Measurements from ENCODE around the gene GPNMB.
A peak's percentile ranks its signal among the peaks of the same experiment; 100 is the strongest.
"Not testable (repeated sequence)": the region's sequence is repeated elsewhere in the genome, so short reads cannot be mapped to it uniquely, and the experiment has no call there.

Gene GPNMB

DNA sequence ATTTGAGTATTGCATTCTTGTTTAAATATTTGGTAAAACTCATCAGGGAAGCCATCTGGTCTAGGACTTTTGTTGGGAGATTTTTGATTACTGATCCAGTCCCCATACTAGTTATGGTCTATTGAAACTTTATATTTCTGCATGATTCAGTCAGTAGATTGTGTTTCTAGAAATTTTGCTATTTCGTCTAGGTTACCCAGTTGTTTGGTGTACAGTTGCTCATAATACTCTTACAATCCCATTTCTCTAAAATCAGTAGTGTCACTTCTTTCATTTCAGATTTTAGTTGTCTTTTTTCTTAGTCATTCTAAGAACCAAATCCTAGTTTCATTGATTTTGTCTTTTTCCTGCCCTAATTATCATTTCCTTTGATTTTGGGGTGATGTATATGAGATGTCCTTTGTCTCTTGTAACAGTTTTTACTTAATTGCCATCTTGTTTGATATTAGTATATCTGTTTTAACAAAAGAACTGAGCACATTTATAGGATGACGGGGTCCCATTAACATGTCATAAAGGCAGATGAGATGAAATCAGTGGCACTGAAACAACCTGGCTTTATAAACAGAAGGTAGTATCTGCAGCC is 60.5 kb downstream of the GPNMB start (continued):
- no peak for TF ChIP-seq ZNF302 (tag by site-specific recombination; IDR thresholded peaks at IDR 0.05; ENCODE audit: low read depth)
- TF ChIP-seq ZNF37A (tag by site-specific recombination; IDR thresholded peaks at IDR 0.05) = no peak

GRCh38 chr7:23308754-23309153 is 62.2 kb downstream of the GPNMB start:
- POLR2A ChIA-PET = interaction anchor here (0.5 to 1.3 kb wide), 2 partner anchors 9 to 133 kb away, joined by 4 to 5 read pairs; partner anchors contain the start of gene MALSU1
- Histone ChIP-seq H3K27ac (ENCODE audit: extremely low read depth, low read depth, low read length) (no peak overlapping the region), H3K36me3 (ENCODE audit: control insufficient read depth in 2 of 2, insufficient read depth in 1 of 2, low read length in 2 of 2) (peaks cover 52 to 80% of the 10 kb centered on the region in 2 experiments), H3K9me3 (ENCODE audit: control insufficient read depth, insufficient read depth, low read depth, low read length) (no peaks in the 10 kb centered on the region), H3K4me1 (ENCODE audit: control insufficient read depth, insufficient read depth, low read length) (no peaks in the 10 kb centered on the region), H3K4me3 (ENCODE audit: low read depth, low read length) (no peak overlapping the region)
- CTCF ChIA-PET = interaction anchor here (1.1 kb wide), 2 partner anchors 32 to 47 kb away, joined by 3 to 7 read pairs; no protein-coding TSS in a partner anchor
- TF ChIP-seq BCL11B (tag by site-specific recombination; IDR thresholded peaks at IDR 0.05; ENCODE audit: low read depth) = no peak
- TF ChIP-seq, protein P1, sequence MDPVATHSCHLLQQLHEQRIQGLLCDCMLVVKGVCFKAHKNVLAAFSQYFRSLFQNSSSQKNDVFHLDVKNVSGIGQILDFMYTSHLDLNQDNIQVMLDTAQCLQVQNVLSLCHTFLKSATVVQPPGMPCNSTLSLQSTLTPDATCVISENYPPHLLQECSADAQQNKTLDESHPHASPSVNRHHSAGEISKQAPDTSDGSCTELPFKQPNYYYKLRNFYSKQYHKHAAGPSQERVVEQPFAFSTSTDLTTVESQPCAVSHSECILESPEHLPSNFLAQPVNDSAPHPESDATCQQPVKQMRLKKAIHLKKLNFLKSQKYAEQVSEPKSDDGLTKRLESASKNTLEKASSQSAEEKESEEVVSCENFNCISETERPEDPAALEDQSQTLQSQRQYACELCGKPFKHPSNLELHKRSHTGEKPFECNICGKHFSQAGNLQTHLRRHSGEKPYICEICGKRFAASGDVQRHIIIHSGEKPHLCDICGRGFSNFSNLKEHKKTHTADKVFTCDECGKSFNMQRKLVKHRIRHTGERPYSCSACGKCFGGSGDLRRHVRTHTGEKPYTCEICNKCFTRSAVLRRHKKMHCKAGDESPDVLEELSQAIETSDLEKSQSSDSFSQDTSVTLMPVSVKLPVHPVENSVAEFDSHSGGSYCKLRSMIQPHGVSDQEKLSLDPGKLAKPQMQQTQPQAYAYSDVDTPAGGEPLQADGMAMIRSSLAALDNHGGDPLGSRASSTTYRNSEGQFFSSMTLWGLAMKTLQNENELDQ (tag by site-specific recombination; IDR thresholded peaks at IDR 0.05; ENCODE audit: low read depth) = no peak
- TF ChIP-seq ZNF10 (tag by site-specific recombination; IDR thresholded peaks at IDR 0.05) = no peak
- no peak for TF ChIP-seq ZFP41 (tag by site-specific recombination; IDR thresholded peaks at IDR 0.05; ENCODE audit: borderline replicate concordance)
- TF ChIP-seq ZFHX2 (tag by site-specific recombination; conservative IDR thresholded peaks at IDR 0.05) = no peak
- no peak for TF ChIP-seq KLF1 (tag by site-specific recombination; IDR thresholded peaks at IDR 0.05)
- no peak for TF ChIP-seq ZNF544 (tag by site-specific recombination; IDR thresholded peaks at IDR 0.05)
- TF ChIP-seq SCRT1 (tag by site-specific recombination; IDR thresholded peaks at IDR 0.05; ENCODE audit: borderline replicate concordance) = no peak
- no peak for TF ChIP-seq ZBTB1 (tag by site-specific recombination; IDR thresholded peaks at IDR 0.05)
- no peak for TF ChIP-seq KLF8 (tag by site-specific recombination; IDR thresholded peaks at IDR 0.05)

- H3K4me3 ChIP-seq (ENCODE audit: low read depth, low read length); CTCF ChIA-PET; H3K27ac ChIP-seq (ENCODE audit: extremely low read depth, low read depth, low read length); H3K9me3 ChIP-seq (ENCODE audit: control insufficient read depth, insufficient read depth, low read depth, low read length); POLR2A ChIA-PET: not testable (repeated sequence)
- Histone ChIP-seq H3K4me1 (ENCODE audit: control insufficient read depth, insufficient read depth, low read length) (peaks cover 18% of the 10 kb centered on the region), H3K36me3 (ENCODE audit: control insufficient read depth in 2 of 2, insufficient read depth in 1 of 2, low read length in 2 of 2) (peaks cover 41 to 76% of the 10 kb centered on the region in 2 experiments)
These were observed 65.6 kb downstream of the GPNMB start for GRCh38 chr7:23312141-23312540.

GRCh38 chr7:23315366-23315765 is 68.8 kb downstream of the GPNMB start:
- Histone ChIP-seq H3K27ac (ENCODE audit: extremely low read depth, low read depth, low read length) (peak overlapping the region; percentile 58; the same call in 1 of the 2 replicates), H3K36me3 (ENCODE audit: control insufficient read depth in 2 of 2, insufficient read depth in 1 of 2, low read length in 2 of 2) (peaks cover 37 to 72% of the 10 kb centered on the region in 2 experiments), H3K9me3 (ENCODE audit: control insufficient read depth, insufficient read depth, low read depth, low read length) (no peaks in the 10 kb centered on the region), H3K4me3 (ENCODE audit: low read depth, low read length) (no peak overlapping the region), H3K4me1 (ENCODE audit: control insufficient read depth, insufficient read depth, low read length) (peaks cover 18% of the 10 kb centered on the region)
- POLR2A ChIA-PET = interaction anchor here (0.9 to 2.1 kb wide), 3 partner anchors 16 to 159 kb away, joined by 3 to 6 read pairs (median 4); partner anchors contain the start of gene MALSU1
- TF ChIP-seq ZNF785 (tag by site-specific recombination; IDR thresholded peaks at IDR 0.05) = no peak
- TF ChIP-seq SALL2 (tag by site-specific recombination; IDR thresholded peaks at IDR 0.05; ENCODE audit: borderline replicate concordance) = no peak
- TF ChIP-seq KLF9 (tag by site-specific recombination; IDR thresholded peaks at IDR 0.05; ENCODE audit: low read depth) = no peak
- no peak for TF ChIP-seq GLIS2 (tag by site-specific recombination; IDR thresholded peaks at IDR 0.05)
- TF ChIP-seq HOXD13 (CRISPR knock-in tag; IDR thresholded peaks at IDR 0.05; ENCODE audit: borderline replicate concordance) = no peak
- 0 out of 2 replicates have a peak, but pooled peaks have one; percentile 14 for TF ChIP-seq ZNF629 (tag by site-specific recombination; IDR thresholded peaks at IDR 0.05)
- TF ChIP-seq ZNF10 (tag by site-specific recombination; IDR thresholded peaks at IDR 0.05) = no peak
- peak; percentile 49 for TF ChIP-seq OSR2 (tag by site-specific recombination; IDR thresholded peaks at IDR 0.05)
- TF ChIP-seq ZNF24 (tag by site-specific recombination; IDR thresholded peaks at IDR 0.05) = no peak
- CTCF ChIA-PET = interaction anchor here (0.6 to 1.7 kb wide), 2 partner anchors 15 to 202 kb away, joined by 3 to 4 read pairs; no protein-coding TSS in a partner anchor

Measured in HEK293 (cell line).